Osteoblast (primary cell): ENCODE measurements around the gene PSD4. TPM values are rescaled to one million over a fixed set of nuclear protein-coding genes. Genes with fewer than 3 reads are reported as not detected.
A peak's percentile ranks its signal among the peaks of the same experiment; 100 is the strongest.

Experiments
- DNase-seq: peaks from one replicate; pipeline ENCODE4 v3.0.0; 2011; ENCODE audit warnings: low spot score, mixed read lengths; ENCODE audit not compliant: insufficient read length; ENCODE audit errors: missing footprints
- H2AFZ ChIP-seq: 2 replicates; pipeline ENCODE4 v1.6.0; 2011; ENCODE audit warnings: mild to moderate bottlenecking, low read length
- H3K27ac ChIP-seq: 2 replicates; pipeline ENCODE4 v1.5.1; 2011; ENCODE audit warnings: mild to moderate bottlenecking, low read depth, low read length, moderate library complexity
- H3K27me3 ChIP-seq: 2 replicates; pipeline ENCODE4 v1.6.0; 2012; ENCODE audit warnings: mild to moderate bottlenecking, control low read depth, inconsistent platforms, low read length, moderate library complexity; ENCODE audit not compliant: insufficient read depth
- H3K36me3 ChIP-seq: 2 replicates; pipeline ENCODE4 v1.5.1; 2011; ENCODE audit warnings: mild to moderate bottlenecking, low read length, control low read depth, moderate library complexity; ENCODE audit not compliant: insufficient read depth
- H3K4me1 ChIP-seq: 2 replicates; pipeline ENCODE4 v1.5.1; 2011; ENCODE audit warnings: mild to moderate bottlenecking, low read length, control low read depth, moderate library complexity; ENCODE audit not compliant: insufficient read depth
- H3K4me2 ChIP-seq: 2 replicates; pipeline ENCODE4 v1.6.0; 2011; ENCODE audit warnings: mild to moderate bottlenecking, low read length; ENCODE audit not compliant: insufficient read depth
- H3K4me3 ChIP-seq: fragments of 200-600 bp; sonication (generic); 3 replicates; pipeline ENCODE4 v1.5.1; 2012; ENCODE audit warnings: mild to moderate bottlenecking, low read length, inconsistent platforms; ENCODE audit not compliant: insufficient read depth
- H3K79me2 ChIP-seq: 2 replicates; pipeline ENCODE4 v1.6.0; 2012; ENCODE audit warnings: mild to moderate bottlenecking, low read length, control low read depth, inconsistent platforms; ENCODE audit not compliant: insufficient read depth
- H3K9me3 ChIP-seq: 2 replicates; pipeline ENCODE4 v1.5.1; 2011; ENCODE audit warnings: low read depth, low read length, control low read depth
- H4K20me1 ChIP-seq: 2 replicates; pipeline ENCODE4 v1.6.0; 2012; ENCODE audit warnings: mild to moderate bottlenecking, low read length, control low read depth; ENCODE audit not compliant: insufficient read depth
- CTCF ChIP-seq: IDR thresholded peaks from 2 replicates; pipeline ENCODE4 v1.5.1; 2011; ENCODE audit warnings: mild to moderate bottlenecking, low read depth, low read length, moderate library complexity; ENCODE audit errors: extremely low read depth
- total RNA-seq: library from RNA; depleted of rRNA; stranded (reverse); fragments of >200 nt; gene quantifications from 2 replicates; pipeline ENCODE4 v1.2.3, GENCODE V29; 2012

PSD4 gene
- total RNA-seq, 1 donor, result 1.8 TPM

DNA sequence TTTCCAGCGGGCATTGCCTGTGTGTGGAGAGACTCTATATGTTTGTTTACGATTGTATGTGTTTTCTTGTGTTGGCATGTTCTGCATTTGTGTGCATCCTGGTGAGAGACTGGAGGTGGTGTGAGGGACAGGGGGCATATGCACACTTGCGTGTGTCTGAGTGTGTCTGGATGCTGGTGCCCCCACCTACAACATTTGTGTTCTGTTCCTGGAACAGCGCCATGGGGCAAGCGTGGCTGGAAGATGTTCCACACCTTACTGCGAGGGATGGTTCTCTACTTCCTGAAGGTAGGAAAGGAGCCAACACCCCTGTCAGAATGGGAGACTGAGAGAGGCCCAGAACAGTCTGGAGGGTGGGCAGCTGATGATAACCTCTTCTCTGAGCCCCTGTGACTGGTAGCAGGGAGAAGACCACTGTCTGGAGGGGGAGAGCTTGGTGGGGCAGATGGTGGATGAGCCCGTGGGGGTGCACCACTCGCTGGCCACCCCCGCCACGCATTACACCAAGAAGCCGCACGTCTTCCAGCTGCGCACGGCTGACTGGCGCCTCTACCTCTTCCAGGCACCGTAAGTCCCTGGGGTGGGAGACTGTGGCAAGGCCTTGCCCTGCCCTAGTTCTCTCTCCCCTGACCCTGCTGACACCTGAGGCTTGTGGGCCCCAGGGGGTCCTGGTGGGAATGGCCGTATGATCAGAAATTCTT is 23.7 kb downstream of the PSD4 start:
- Histone ChIP-seq H4K20me1 (peaks cover 2% of the 10 kb centered on the region), H3K27ac (no peak overlapping the region), H2AFZ (no peak overlapping the region), H3K4me2 (no peak overlapping the region), H3K9me3 (no peaks in the 10 kb centered on the region), H3K4me1 (peaks cover 6% of the 10 kb centered on the region), H3K27me3 (no peaks in the 10 kb centered on the region), H3K36me3 (no peaks in the 10 kb centered on the region), H3K4me3 (no peak overlapping the region), H3K79me2 (no peaks in the 10 kb centered on the region)
- peak; percentile 50 for DNase-seq
- TF ChIP-seq CTCF, result no peak

DNA sequence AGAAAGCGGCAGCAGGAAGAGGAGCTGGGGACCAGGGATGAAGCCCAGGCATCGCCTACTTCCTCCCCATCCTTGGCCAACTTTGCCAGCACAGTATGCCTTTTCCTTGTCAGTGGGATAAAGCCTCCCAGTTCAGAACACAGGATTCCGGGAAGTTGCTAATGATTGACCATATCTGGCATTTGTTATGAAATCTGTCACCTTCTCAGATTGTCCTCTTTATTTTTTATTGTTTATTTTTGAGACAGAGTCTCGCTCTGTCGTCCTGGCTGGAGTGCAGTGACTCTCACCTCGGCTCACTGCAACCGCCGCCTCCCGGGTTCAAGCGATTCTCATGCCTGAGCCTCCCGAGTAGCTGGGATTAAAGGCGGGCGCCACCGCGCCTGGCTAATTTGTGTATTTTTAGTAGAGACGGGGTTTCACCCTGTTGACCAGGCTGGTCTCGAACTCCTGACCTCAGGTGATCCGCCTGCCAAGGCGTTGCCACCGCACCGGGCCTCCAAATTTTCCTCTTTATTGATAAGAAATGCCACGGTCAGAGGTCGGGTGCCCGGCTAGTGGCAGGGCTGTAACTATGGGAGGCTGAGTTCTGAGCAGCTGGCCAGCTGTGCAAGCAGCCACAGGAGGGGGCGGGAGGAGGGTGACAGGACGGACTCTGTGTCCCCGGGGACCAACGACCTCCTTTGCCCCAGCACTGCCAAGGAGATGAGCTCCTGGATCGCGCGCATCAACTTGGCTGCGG is 24.4 kb downstream of the PSD4 start:
- Histone ChIP-seq H3K4me1 (peaks cover 12% of the 10 kb centered on the region), H3K27ac (no peak overlapping the region), H3K4me2 (peak overlapping the region; percentile 97), H3K79me2 (no peaks in the 10 kb centered on the region), H3K4me3 (peak overlapping the region; percentile 77), H4K20me1 (peaks cover 2% of the 10 kb centered on the region), H3K36me3 (no peaks in the 10 kb centered on the region), H3K9me3 (no peaks in the 10 kb centered on the region), H3K27me3 (no peaks in the 10 kb centered on the region), H2AFZ (peak overlapping the region; percentile 83)
- DNase-seq, result no peak
- no peak for TF ChIP-seq CTCF

GRCh38 chr2:113198790-113199612 is 25.2 kb downstream of the PSD4 start:
- peak; percentile 70 for TF ChIP-seq CTCF
- peaks cover 13% of the 10 kb centered on the region for H3K4me1 ChIP-seq
- H3K27me3 ChIP-seq, result no peaks in the 10 kb centered on the region
- peaks cover 2% of the 10 kb centered on the region for H4K20me1 ChIP-seq
- H2AFZ ChIP-seq, result peak overlapping the region; percentile 83
- no peak overlapping the region for H3K27ac ChIP-seq
- H3K79me2 ChIP-seq, result no peaks in the 10 kb centered on the region
- H3K4me3 ChIP-seq, result peak overlapping the region; percentile 77
- H3K36me3 ChIP-seq, result no peaks in the 10 kb centered on the region
- H3K4me2 ChIP-seq, result peak overlapping the region; percentile 97
- peak; percentile 97 for DNase-seq
- no peaks in the 10 kb centered on the region for H3K9me3 ChIP-seq
